ENCODE data around the gene SEC24D. TPM values are rescaled to one million over a fixed set of nuclear protein-coding genes. Genes with fewer than 3 reads are reported as not detected.

SEC24D gene
- polyA plus RNA-seq, 1 experiment, result 80.3 TPM

DNA sequence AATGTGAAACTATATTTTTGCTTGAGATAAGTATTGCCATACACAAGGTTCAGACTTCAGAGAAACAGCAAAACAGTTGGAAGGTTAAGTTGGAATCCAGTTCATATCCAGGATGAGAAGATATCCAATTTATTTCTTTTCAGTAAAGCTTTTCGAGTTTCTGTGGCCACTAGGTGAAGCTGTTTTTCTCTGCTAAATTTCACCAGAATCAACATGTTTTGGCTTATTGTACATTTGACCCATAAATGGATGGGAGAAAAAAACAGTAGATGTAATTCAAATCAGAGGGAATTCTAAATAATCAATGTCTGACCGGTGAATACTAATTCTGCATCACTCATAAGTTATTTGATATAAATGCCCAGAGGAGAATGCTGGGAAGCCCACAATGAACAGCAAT lies 159.8 kb downstream of the SEC24D start:
- no peak overlapping the region for H3K4me3 ChIP-seq (ENCODE audit: low read depth, low read length)
- TF ChIP-seq, protein P1, sequence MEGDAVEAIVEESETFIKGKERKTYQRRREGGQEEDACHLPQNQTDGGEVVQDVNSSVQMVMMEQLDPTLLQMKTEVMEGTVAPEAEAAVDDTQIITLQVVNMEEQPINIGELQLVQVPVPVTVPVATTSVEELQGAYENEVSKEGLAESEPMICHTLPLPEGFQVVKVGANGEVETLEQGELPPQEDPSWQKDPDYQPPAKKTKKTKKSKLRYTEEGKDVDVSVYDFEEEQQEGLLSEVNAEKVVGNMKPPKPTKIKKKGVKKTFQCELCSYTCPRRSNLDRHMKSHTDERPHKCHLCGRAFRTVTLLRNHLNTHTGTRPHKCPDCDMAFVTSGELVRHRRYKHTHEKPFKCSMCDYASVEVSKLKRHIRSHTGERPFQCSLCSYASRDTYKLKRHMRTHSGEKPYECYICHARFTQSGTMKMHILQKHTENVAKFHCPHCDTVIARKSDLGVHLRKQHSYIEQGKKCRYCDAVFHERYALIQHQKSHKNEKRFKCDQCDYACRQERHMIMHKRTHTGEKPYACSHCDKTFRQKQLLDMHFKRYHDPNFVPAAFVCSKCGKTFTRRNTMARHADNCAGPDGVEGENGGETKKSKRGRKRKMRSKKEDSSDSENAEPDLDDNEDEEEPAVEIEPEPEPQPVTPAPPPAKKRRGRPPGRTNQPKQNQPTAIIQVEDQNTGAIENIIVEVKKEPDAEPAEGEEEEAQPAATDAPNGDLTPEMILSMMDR (IDR thresholded peaks at IDR 0.05; ENCODE audit: insufficient read depth, low read depth, low read length), result 0 out of 2 replicates have a peak, but pooled peaks have one; percentile 23
- POLR2A ChIA-PET, result no interaction called here
- no peaks in the 10 kb centered on the region for H3K36me3 ChIP-seq (ENCODE audit: control insufficient read depth, insufficient read depth, low read length)
- no peaks in the 10 kb centered on the region for H3K27me3 ChIP-seq (ENCODE audit: control insufficient read depth, insufficient read depth, low read length)
- DNase-seq (ENCODE audit: low read depth), result no peak
- CTCF ChIA-PET, result interaction anchor here (1.0 kb wide), 1 partner anchor 9 kb away, joined by 3 read pairs; the partner anchor contains the start of gene METTL14

Other genes with a start within 250 kb of the SEC24D start
- gene METTL14, start 150.7 kb downstream of the SEC24D start, polyA plus RNA-seq (2011; rRNA removed), result 10.2 and 23.4 TPM in 2 replicates
- gene SYNPO2, start 52.7 kb upstream of the SEC24D start, polyA plus RNA-seq (2011; rRNA removed), result 33.8 and 39.9 TPM in 2 replicates

Measured in BJ (cell line).